Nephron progenitor cell (in vitro differentiated cells): ENCODE results near the gene KIAA1328.

Experiments
- DNase-seq: peaks from one replicate; pipeline ENCODE4 v3.0.0; 2021
- H3K27ac Mint-ChIP-seq: 2 replicates; pipeline ENCODE4 v1.8.0; 2021; ENCODE audit warnings: mild to moderate bottlenecking, moderate library complexity, mixed read lengths
- H3K27me3 Mint-ChIP-seq: 2 replicates; pipeline ENCODE4 v1.8.0; 2021; ENCODE audit warnings: mild to moderate bottlenecking, low read depth, mixed read lengths; ENCODE audit not compliant: poor library complexity
- H3K36me3 Mint-ChIP-seq: 2 replicates; pipeline ENCODE4 v1.8.0; 2021; ENCODE audit warnings: low read depth, mixed read lengths
- H3K4me1 Mint-ChIP-seq: 2 replicates; pipeline ENCODE4 v1.8.0; 2021; ENCODE audit warnings: mixed read lengths
- H3K4me3 Mint-ChIP-seq: 2 replicates; pipeline ENCODE4 v1.8.0; 2021; ENCODE audit warnings: mild to moderate bottlenecking, moderate library complexity, mixed read lengths
- H3K9me3 Mint-ChIP-seq: 2 replicates; pipeline ENCODE4 v1.8.0; 2021; ENCODE audit warnings: mild to moderate bottlenecking, moderate library complexity, mixed read lengths
- CTCF ChIP-seq: fragments of 200-600 bp; sonication (generic); IDR thresholded peaks from 2 replicates; pipeline ENCODE4 v1.5.0; 2021; ENCODE audit warnings: antibody characterized with exemption

KIAA1328 gene

DNA sequence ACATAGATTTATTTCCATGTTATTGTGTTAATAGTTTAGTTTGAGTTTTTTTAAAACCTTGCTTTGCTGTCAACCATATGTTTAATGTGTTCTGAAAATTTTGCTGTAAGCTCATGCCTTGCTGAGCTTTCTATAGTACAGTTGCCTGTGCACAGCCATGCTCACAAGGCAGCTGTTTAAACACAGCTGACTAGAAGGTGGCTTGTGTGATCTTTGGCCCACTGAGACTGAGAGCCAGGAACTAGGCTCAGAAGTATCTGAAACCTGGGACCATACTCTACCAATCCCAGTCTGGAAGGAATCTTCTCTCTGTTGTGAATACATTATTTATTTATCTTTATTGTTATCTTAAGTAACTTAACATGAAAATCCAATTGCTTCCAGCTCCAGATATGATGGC is 350.5 kb downstream of the KIAA1328 start:
- no peak overlapping the region for H3K4me3 Mint-ChIP-seq
- no peak overlapping the region for H3K27ac Mint-ChIP-seq
- TF ChIP-seq CTCF = no peak
- peaks cover 4% of the 10 kb centered on the region for H3K4me1 Mint-ChIP-seq
- H3K36me3 Mint-ChIP-seq = no peaks in the 10 kb centered on the region
- H3K27me3 Mint-ChIP-seq = no peaks in the 10 kb centered on the region
- no peaks in the 10 kb centered on the region for H3K9me3 Mint-ChIP-seq
- DNase-seq = no peak

- H3K27ac Mint-ChIP-seq = no peak overlapping the region
- peaks cover 4% of the 10 kb centered on the region for H3K4me1 Mint-ChIP-seq
- no peaks in the 10 kb centered on the region for H3K9me3 Mint-ChIP-seq
- no peak for TF ChIP-seq CTCF
- no peak overlapping the region for H3K4me3 Mint-ChIP-seq
- no peak for DNase-seq
- H3K36me3 Mint-ChIP-seq = no peaks in the 10 kb centered on the region
- H3K27me3 Mint-ChIP-seq = no peaks in the 10 kb centered on the region
Measured at GRCh38 chr18:37180086-37180485, 351.2 kb downstream of the KIAA1328 start.

- no peak for TF ChIP-seq CTCF
- Mint-ChIP-seq H3K27ac (no peak overlapping the region), H3K36me3 (no peaks in the 10 kb centered on the region), H3K4me3 (no peak overlapping the region), H3K4me1 (peaks cover under 1% of the 10 kb centered on the region), H3K9me3 (no peaks in the 10 kb centered on the region), H3K27me3 (no peaks in the 10 kb centered on the region)
- DNase-seq = no peak
Measured at GRCh38 chr18:37182340-37183135, 353.6 kb downstream of the KIAA1328 start.

DNA sequence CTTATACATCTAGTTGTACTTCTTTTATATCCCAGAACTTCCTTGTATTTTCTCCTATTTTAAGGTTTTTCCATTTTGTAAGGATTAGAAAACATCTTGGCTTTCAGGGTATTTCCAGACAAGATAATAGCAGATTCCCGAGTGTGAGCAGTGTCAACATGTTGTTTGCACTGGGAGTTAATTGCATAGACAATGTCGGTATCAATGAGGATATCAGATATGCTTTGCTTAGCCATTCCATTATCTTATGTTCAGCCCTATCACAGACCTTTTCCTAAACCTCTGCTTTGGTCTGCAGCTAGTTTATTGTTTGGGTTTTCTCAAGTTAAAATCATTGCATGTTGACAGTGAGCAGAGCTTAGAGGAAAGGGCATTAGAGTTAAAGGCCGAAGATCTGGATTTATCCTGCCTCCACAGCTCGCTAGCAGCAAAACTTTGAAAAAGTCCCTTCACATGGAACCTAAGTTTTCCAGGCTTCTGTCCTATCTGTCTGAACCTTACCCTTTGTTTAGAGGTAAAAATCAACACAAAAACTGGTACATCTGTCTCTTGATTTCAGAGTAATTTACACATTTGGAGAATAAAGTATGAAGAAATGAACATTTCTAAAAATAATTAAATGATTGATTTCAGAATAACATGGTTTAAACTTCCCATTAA is 355.4 kb downstream of the KIAA1328 start:
- no peaks in the 10 kb centered on the region for H3K27me3 Mint-ChIP-seq
- DNase-seq = no peak
- no peak overlapping the region for H3K4me3 Mint-ChIP-seq
- no peak for TF ChIP-seq CTCF
- no peaks in the 10 kb centered on the region for H3K36me3 Mint-ChIP-seq
- no peaks in the 10 kb centered on the region for H3K4me1 Mint-ChIP-seq
- H3K9me3 Mint-ChIP-seq = no peaks in the 10 kb centered on the region
- no peak overlapping the region for H3K27ac Mint-ChIP-seq

DNA sequence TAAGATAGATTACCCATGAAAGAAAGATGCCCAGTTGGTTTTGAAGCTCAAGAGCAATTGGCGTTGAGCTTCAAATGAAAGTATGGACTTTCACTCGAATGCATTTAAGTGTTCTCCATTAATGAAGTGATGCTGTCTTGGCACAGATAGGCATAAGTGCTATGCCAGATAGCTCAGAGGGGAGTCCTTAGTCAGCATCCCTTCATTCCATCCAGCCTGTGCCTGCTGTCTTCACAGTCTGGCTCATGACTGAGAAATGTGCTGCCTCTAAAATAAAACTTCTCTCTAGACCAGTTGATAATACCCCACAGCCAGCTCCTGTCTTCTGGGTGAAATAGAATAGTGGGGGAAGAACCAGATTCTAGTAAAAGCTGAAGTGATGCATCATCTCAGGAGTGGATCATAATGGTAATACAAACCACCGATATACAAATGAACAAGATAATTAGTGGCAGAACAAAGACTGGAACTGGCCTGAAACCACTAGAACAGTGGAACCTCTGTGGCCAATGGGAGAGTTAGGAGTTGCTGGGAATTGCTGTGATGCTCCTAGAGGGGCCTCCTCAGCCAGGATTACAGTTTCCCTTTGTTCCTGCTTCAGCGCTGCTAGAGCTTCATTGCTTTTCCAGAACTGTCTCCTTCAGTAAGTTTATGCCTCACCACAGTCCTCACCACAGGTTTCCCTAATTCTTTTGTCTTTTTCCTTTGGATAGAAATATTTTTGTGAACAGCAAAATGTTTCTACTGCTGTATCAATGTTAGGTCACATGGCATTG is 359.3 kb downstream of the KIAA1328 start:
- Mint-ChIP-seq H3K4me3 (no peak overlapping the region), H3K36me3 (no peaks in the 10 kb centered on the region), H3K9me3 (no peaks in the 10 kb centered on the region), H3K27ac (no peak overlapping the region), H3K4me1 (no peaks in the 10 kb centered on the region), H3K27me3 (no peaks in the 10 kb centered on the region)
- no peak for DNase-seq
- TF ChIP-seq CTCF = no peak
